ENCODE data around the gene SMTN.

SMTN gene

GRCh38 chr22:31086703-31087330 is 5.7 kb downstream of the SMTN start:
- in situ Hi-C loops (cut with HindIII; ENCODE audit: low sequenced_read_pairs) = no loop called here
- no peak overlapping the region for H3K4me3 ChIP-seq (ENCODE audit: low read depth, low read length)
- TF ChIP-seq CTCF (IDR thresholded peaks at IDR 0.05; ENCODE audit: low read depth, low read length, missing control alignments) = no peak
- DNase-seq (ENCODE audit: low read depth) = no peak

GRCh38 chr22:31087744-31088215 is 6.7 kb downstream of the SMTN start:
- in situ Hi-C loops (cut with HindIII; ENCODE audit: low sequenced_read_pairs) = no loop called here
- no peak for DNase-seq (ENCODE audit: low read depth)
- no peak for TF ChIP-seq CTCF (IDR thresholded peaks at IDR 0.05; ENCODE audit: low read depth, low read length, missing control alignments)
- no peak overlapping the region for H3K4me3 ChIP-seq (ENCODE audit: low read depth, low read length)

- no peak overlapping the region for H3K4me3 ChIP-seq (ENCODE audit: low read depth, low read length)
- DNase-seq (ENCODE audit: low read depth) = no peak
- in situ Hi-C loops (cut with HindIII; ENCODE audit: low sequenced_read_pairs) = no loop called here
- TF ChIP-seq CTCF (IDR thresholded peaks at IDR 0.05; ENCODE audit: low read depth, low read length, missing control alignments) = no peak
Measured at GRCh38 chr22:31088233-31088986, 7.3 kb downstream of the SMTN start.

GRCh38 chr22:31089160-31090100 is 8.3 kb downstream of the SMTN start:
- peak; percentile 91 for TF ChIP-seq CTCF (IDR thresholded peaks at IDR 0.05; ENCODE audit: low read depth, low read length, missing control alignments)
- H3K4me3 ChIP-seq (ENCODE audit: low read depth, low read length) = no peak overlapping the region
- in situ Hi-C loops (cut with HindIII; ENCODE audit: low sequenced_read_pairs) = no loop called here
- no peak for DNase-seq (ENCODE audit: low read depth)

GRCh38 chr22:31090217-31091085 is 9.3 kb downstream of the SMTN start:
- in situ Hi-C loops (cut with HindIII; ENCODE audit: low sequenced_read_pairs) = no loop called here
- no peak for DNase-seq (ENCODE audit: low read depth)
- H3K4me3 ChIP-seq (ENCODE audit: low read depth, low read length) = no peak overlapping the region
- no peak for TF ChIP-seq CTCF (IDR thresholded peaks at IDR 0.05; ENCODE audit: low read depth, low read length, missing control alignments)

Measured in astrocyte of the cerebellum (primary cell).